ENCODE data around the gene BMPR1B.

- no peak for TF ChIP-seq TAF1 (IDR thresholded peaks at IDR 0.05; ENCODE audit: low read depth, low read length)
- no peak for TF ChIP-seq POLR2A (IDR thresholded peaks at IDR 0.05; ENCODE audit: low read depth, low read length)
- TF ChIP-seq SPI1 (IDR thresholded peaks at IDR 0.05; ENCODE audit: low read depth, low read length) = no peak
- no peak for TF ChIP-seq POLR2AphosphoS5 (IDR thresholded peaks at IDR 0.05; ENCODE audit: low read depth, low read length)
- no peak for TF ChIP-seq PAX5 (IDR thresholded peaks at IDR 0.05; ENCODE audit: insufficient read depth, low read length, severe bottlenecking)
Observed at GRCh38 chr4:95049551-95050233, 291.9 kb downstream of the BMPR1B start.

Data from GM12891 (cell line).